ENCODE measurements around the gene ICAM4. TPM values are rescaled to one million over a fixed set of nuclear protein-coding genes. Genes with fewer than 3 reads are reported as not detected.
A peak's percentile ranks its signal among the peaks of the same experiment; 100 is the strongest.

The ICAM4 gene
- total and polyA plus RNA-seq, 2 of the 13 experiments (the other 11 are each of a cell fraction or from before 2014, with no cell fraction given), result 2.9 to 4.0 TPM

DNA sequence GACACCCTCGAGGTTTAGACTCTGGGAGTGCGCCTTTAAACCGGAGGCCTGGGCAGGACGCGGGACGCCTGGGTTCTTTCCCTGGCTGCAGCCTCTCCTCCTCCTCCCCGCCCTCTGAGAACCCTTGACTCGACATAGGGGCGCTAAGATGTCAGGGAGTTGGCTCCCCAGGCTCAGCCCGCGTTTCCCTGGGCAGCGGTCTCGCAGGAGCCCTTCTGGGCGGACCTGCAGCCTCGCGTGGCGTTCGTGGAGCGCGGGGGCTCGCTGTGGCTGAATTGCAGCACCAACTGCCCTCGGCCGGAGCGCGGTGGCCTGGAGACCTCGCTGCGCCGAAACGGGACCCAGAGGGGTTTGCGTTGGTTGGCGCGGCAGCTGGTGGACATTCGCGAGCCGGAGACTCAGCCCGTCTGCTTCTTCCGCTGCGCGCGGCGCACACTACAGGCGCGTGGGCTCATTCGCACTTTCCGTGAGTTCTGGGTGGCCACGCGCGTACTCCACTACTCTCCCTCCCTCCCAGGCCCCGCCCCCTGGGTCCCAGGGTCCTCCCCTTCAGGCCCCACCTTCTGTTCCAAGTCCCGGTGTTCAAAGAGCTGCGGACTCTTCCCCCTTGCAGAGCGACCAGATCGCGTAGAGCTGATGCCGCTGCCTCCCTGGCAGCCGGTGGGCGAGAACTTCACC is 4.3 kb downstream of the ICAM4 start (continued):
- TF ChIP-seq YEATS4 (CRISPR knock-in tag; IDR thresholded peaks at IDR 0.05; ENCODE audit: borderline replicate concordance) (no peak), SRSF1 (optimal IDR thresholded peaks at IDR 0.05; ENCODE audit: low read depth, low read length) (no peak), STAG1 (CRISPR knock-in tag; IDR thresholded peaks at IDR 0.05) (no peak), PRPF4 (IDR thresholded peaks at IDR 0.05; ENCODE audit: low read depth, low read length, poor library complexity, severe bottlenecking) (no peak), RBFOX2 (IDR thresholded peaks at IDR 0.05; ENCODE audit: low read depth, low read length) (0 out of 2 replicates have a peak, but pooled peaks have one; percentile 23), ZNF17 (CRISPR knock-in tag; IDR thresholded peaks at IDR 0.05) (no peak), POLR2AphosphoS5 (IDR thresholded peaks at IDR 0.05; ENCODE audit: low read depth, low read length) (0 out of 2 replicates have a peak, but pooled peaks have one; percentile 44), ZMYM4 (CRISPR knock-in tag; IDR thresholded peaks at IDR 0.05) (no peak), SOX13 (IDR thresholded peaks at IDR 0.05) (no peak), SOX13 (CRISPR knock-in tag; conservative IDR thresholded peaks at IDR 0.05 in 1 of 2, IDR thresholded peaks at IDR 0.05 in 1 of 2) (no peak), NONO (IDR thresholded peaks at IDR 0.05) (no peak), NONO (CRISPR knock-in tag; conservative IDR thresholded peaks at IDR 0.05) (0 out of 2 replicates have a peak, but pooled peaks have one; percentile 32), NFE2 (CRISPR knock-in tag; IDR thresholded peaks at IDR 0.05) (no peak), SIX4 (CRISPR knock-in tag; IDR thresholded peaks at IDR 0.05) (no peak), CHCHD3 (CRISPR knock-in tag; IDR thresholded peaks at IDR 0.05) (no peak), ZNF547 (CRISPR knock-in tag; IDR thresholded peaks at IDR 0.05) (peak; percentile 47; the same call in 1 of the 2 replicates), ZSCAN29 (CRISPR knock-in tag; conservative IDR thresholded peaks at IDR 0.05) (no peak), SSRP1 (CRISPR knock-in tag; IDR thresholded peaks at IDR 0.05) (no peak), ZNF354B (CRISPR knock-in tag; IDR thresholded peaks at IDR 0.05) (no peak), ZNF550 (CRISPR knock-in tag; IDR thresholded peaks at IDR 0.05; ENCODE audit: borderline replicate concordance) (no peak), SIN3B (IDR thresholded peaks at IDR 0.05; ENCODE audit: low read length) (no peak), ZNF672 (CRISPR knock-in tag; IDR thresholded peaks at IDR 0.05) (0 out of 2 replicates have a peak, but pooled peaks have one; percentile 4), ZNF556 (CRISPR knock-in tag; IDR thresholded peaks at IDR 0.05; ENCODE audit: borderline replicate concordance) (no peak)
- TF ChIP-seq, protein P1, sequence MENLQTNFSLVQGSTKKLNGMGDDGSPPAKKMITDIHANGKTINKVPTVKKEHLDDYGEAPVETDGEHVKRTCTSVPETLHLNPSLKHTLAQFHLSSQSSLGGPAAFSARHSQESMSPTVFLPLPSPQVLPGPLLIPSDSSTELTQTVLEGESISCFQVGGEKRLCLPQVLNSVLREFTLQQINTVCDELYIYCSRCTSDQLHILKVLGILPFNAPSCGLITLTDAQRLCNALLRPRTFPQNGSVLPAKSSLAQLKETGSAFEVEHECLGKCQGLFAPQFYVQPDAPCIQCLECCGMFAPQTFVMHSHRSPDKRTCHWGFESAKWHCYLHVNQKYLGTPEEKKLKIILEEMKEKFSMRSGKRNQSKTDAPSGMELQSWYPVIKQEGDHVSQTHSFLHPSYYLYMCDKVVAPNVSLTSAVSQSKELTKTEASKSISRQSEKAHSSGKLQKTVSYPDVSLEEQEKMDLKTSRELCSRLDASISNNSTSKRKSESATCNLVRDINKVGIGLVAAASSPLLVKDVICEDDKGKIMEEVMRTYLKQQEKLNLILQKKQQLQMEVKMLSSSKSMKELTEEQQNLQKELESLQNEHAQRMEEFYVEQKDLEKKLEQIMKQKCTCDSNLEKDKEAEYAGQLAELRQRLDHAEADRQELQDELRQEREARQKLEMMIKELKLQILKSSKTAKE (CRISPR knock-in tag; IDR thresholded peaks at IDR 0.05; ENCODE audit: borderline replicate concordance), result no peak
- TF ChIP-seq, protein P2, sequence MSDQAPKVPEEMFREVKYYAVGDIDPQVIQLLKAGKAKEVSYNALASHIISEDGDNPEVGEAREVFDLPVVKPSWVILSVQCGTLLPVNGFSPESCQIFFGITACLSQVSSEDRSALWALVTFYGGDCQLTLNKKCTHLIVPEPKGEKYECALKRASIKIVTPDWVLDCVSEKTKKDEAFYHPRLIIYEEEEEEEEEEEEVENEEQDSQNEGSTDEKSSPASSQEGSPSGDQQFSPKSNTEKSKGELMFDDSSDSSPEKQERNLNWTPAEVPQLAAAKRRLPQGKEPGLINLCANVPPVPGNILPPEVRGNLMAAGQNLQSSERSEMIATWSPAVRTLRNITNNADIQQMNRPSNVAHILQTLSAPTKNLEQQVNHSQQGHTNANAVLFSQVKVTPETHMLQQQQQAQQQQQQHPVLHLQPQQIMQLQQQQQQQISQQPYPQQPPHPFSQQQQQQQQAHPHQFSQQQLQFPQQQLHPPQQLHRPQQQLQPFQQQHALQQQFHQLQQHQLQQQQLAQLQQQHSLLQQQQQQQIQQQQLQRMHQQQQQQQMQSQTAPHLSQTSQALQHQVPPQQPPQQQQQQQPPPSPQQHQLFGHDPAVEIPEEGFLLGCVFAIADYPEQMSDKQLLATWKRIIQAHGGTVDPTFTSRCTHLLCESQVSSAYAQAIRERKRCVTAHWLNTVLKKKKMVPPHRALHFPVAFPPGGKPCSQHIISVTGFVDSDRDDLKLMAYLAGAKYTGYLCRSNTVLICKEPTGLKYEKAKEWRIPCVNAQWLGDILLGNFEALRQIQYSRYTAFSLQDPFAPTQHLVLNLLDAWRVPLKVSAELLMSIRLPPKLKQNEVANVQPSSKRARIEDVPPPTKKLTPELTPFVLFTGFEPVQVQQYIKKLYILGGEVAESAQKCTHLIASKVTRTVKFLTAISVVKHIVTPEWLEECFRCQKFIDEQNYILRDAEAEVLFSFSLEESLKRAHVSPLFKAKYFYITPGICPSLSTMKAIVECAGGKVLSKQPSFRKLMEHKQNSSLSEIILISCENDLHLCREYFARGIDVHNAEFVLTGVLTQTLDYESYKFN (CRISPR knock-in tag; conservative IDR thresholded peaks at IDR 0.05), result no peak
- TF ChIP-seq, protein P3, sequence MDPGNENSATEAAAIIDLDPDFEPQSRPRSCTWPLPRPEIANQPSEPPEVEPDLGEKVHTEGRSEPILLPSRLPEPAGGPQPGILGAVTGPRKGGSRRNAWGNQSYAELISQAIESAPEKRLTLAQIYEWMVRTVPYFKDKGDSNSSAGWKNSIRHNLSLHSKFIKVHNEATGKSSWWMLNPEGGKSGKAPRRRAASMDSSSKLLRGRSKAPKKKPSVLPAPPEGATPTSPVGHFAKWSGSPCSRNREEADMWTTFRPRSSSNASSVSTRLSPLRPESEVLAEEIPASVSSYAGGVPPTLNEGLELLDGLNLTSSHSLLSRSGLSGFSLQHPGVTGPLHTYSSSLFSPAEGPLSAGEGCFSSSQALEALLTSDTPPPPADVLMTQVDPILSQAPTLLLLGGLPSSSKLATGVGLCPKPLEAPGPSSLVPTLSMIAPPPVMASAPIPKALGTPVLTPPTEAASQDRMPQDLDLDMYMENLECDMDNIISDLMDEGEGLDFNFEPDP (CRISPR knock-in tag; conservative IDR thresholded peaks at IDR 0.05), result no peak
